HepG2 (cell line): ENCODE data around the gene RIPK3. TPM values are rescaled to one million over a fixed set of nuclear protein-coding genes. Genes with fewer than 3 reads are reported as not detected.

Experiments used
- BRCA1 ChIP-seq: sonication (generic); formaldehyde crosslinking; IDR thresholded peaks from 2 replicates; pipeline ENCODE4 v1.4.0; 2020; ENCODE audit warnings: missing genetic modification reagents
- CCAR2 ChIP-seq: fragments of 200-400 bp; formaldehyde crosslinking; optimal IDR thresholded peaks from 2 replicates; pipeline ENCODE3; 2018; ENCODE audit warnings: low read depth, mild to moderate bottlenecking, low read length, moderate library complexity
- GATA4 ChIP-seq: sonication (generic); IDR thresholded peaks from 2 replicates; pipeline ENCODE4 v1.6.1; 2016; ENCODE audit warnings: antibody characterized with exemption, low read depth, borderline replicate concordance
- HNRNPUL1 ChIP-seq: fragments of 200-400 bp; formaldehyde crosslinking; IDR thresholded peaks from 2 replicates; pipeline ENCODE4 v1.6.1; 2017; ENCODE audit warnings: low read depth, mild to moderate bottlenecking, low read length, moderate library complexity
- KLF9 ChIP-seq: IDR thresholded peaks from 2 replicates; pipeline ENCODE4 v1.6.1; 2016; ENCODE audit warnings: low read depth
- NR2C2 ChIP-seq: sonication (generic); formaldehyde crosslinking; IDR thresholded peaks from 2 replicates; pipeline ENCODE4 v1.4.0; 2020; ENCODE audit warnings: missing genetic modification reagents, mild to moderate bottlenecking, moderate library complexity, borderline replicate concordance
- PITX1 ChIP-seq: sonication (generic); formaldehyde crosslinking; IDR thresholded peaks from 2 replicates; pipeline ENCODE4 v1.5.1; 2020; ENCODE audit warnings: mild to moderate bottlenecking, missing genetic modification reagents
- POGZ ChIP-seq: sonication (generic); formaldehyde crosslinking; IDR thresholded peaks from 2 replicates; pipeline ENCODE4 v1.4.0; 2020; ENCODE audit warnings: mild to moderate bottlenecking, missing genetic modification reagents
- RAD21 ChIP-seq: fragments of 450-650 bp; formaldehyde crosslinking; IDR thresholded peaks from 2 replicates; pipeline ENCODE4 v1.5.0; 2020; ENCODE audit warnings: mild to moderate bottlenecking
- RFXAP ChIP-seq: sonication (generic); formaldehyde crosslinking; IDR thresholded peaks from 2 replicates; pipeline ENCODE4 v1.4.0; 2020; ENCODE audit warnings: missing genetic modification reagents, borderline replicate concordance
- SOX5 ChIP-seq: IDR thresholded peaks from 2 replicates; pipeline ENCODE4 v1.6.1; 2016; ENCODE audit warnings: borderline replicate concordance
- ZNF432 ChIP-seq: sonication (generic); formaldehyde crosslinking; IDR thresholded peaks from 2 replicates; pipeline ENCODE4 v1.5.0; 2020; ENCODE audit warnings: missing genetic modification reagents, mild to moderate bottlenecking, borderline replicate concordance
- ZNF530 ChIP-seq: sonication (generic); formaldehyde crosslinking; IDR thresholded peaks from 2 replicates; pipeline ENCODE4 v1.5.0; 2020; ENCODE audit warnings: low read depth, mild to moderate bottlenecking, missing genetic modification reagents
- ZNF713 ChIP-seq: sonication (generic); formaldehyde crosslinking; IDR thresholded peaks from 2 replicates; pipeline ENCODE4 v1.4.0; 2020; ENCODE audit warnings: mild to moderate bottlenecking, missing genetic modification reagents
- ZNF850 ChIP-seq: sonication (generic); formaldehyde crosslinking; conservative IDR thresholded peaks from 2 replicates; pipeline ENCODE4 v1.9.0; 2021; ENCODE audit warnings: mild to moderate bottlenecking, missing genetic modification reagents
- ZSCAN30 ChIP-seq: sonication (generic); formaldehyde crosslinking; IDR thresholded peaks from 2 replicates; pipeline ENCODE4 v1.5.0; 2020; ENCODE audit warnings: mild to moderate bottlenecking, missing genetic modification reagents
- polyA plus RNA-seq, 8 experiments: library from polyadenylated mRNA; depleted of rRNA in 3 of 8; stranded (reverse) in 7 of 8; unstranded in 1 of 8; fragments of >200 nt; fragmentation: Illumina TruSeq in 4 of 8; extraction: Trizol in 4 of 8; gene quantifications; 2 replicates each; pipeline versions ENCODE4 v1.2.1 to v1.2.3, GENCODE V29; 2011 to 2016; ENCODE audit warnings: low read depth in 4 of 8, missing spikeins in 1 of 8, mixed read lengths in 1 of 8; ENCODE audit not compliant: insufficient read depth in 1 of 8
- total RNA-seq, 5 experiments: library from RNA; depleted of rRNA; stranded (reverse); fragments of >200 nt; fragmentation: Illumina TruSeq; extraction: Trizol; gene quantifications; 2 replicates each; pipeline ENCODE4 v1.2.3, GENCODE V29; 2016; ENCODE audit warnings: low read depth in 1 of 5
- TF ChIP-seq, protein P1 (sequence below): IDR thresholded peaks from 2 replicates; pipeline ENCODE4 v1.6.1; 2016; ENCODE audit warnings: low read depth
- TF ChIP-seq, protein P2 (sequence below): IDR thresholded peaks from 2 replicates; pipeline ENCODE4 v1.6.1; 2016; ENCODE audit warnings: missing compliant biosample characterization, missing genetic modification reagents, borderline replicate concordance
- TF ChIP-seq, protein P3 (sequence below): sonication (generic); formaldehyde crosslinking; IDR thresholded peaks from 2 replicates; pipeline ENCODE4 v1.5.0; 2020; ENCODE audit warnings: mild to moderate bottlenecking, missing genetic modification reagents
- TF ChIP-seq, protein P4 (sequence below): sonication (generic); formaldehyde crosslinking; IDR thresholded peaks from 2 replicates; pipeline ENCODE4 v1.4.0; 2020; ENCODE audit warnings: missing genetic modification reagents
- TF ChIP-seq, protein P5 (sequence below): IDR thresholded peaks from 2 replicates; pipeline ENCODE4 v1.6.1; 2012; ENCODE audit warnings: low read depth, low read length, improper control_type of control experiment

RIPK3 gene
- total and polyA plus RNA-seq, 2 of the 13 experiments (the other 11 are each of a cell fraction or from before 2014, with no cell fraction given) = not detected

DNA sequence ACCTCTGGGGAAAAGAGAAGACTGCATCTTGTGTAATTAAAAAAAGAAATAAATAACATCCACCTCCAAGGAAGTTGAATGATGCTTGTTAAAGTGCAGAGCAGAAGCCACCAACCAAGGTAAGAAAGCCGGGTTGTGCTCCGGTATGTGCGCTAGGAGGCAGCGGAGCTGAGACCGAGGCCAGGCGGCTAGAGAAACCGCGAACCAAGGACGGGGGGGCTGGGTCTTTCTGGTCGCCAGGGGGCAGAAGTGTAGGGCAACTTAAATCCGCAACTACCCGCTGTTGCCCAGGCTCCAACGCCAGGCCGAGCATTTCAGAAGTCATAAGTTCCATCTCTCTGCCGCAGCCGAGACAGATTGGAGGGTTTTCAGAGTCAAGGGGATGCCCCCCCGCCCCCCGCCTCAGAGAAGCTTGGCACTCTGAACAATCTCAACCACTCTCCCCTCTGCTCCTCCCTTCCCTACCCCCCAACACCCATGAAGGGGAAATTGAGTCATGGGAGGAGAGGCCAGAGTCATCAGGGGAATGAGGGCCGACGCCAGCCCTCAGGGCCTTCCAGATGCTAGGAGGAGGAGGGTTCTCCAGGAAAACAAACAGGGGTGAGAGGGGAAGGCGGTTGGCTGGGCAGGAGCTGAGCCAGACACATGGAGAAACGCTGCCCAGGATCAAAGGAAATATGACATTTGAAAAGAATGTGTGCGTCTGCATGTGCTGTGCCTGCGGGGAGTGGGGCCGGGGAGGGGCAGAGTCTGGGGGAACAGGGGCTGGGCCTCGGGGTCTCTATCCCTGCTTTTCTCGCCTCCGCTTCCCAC, 26.0 kb upstream of the RIPK3 start (continued):
- TF ChIP-seq GATA4 = no peak
- peak; percentile 96 for TF ChIP-seq PITX1
- TF ChIP-seq ZNF713 = peak; percentile 10; the same call in 1 of the 2 replicates
- TF ChIP-seq, protein P1, sequence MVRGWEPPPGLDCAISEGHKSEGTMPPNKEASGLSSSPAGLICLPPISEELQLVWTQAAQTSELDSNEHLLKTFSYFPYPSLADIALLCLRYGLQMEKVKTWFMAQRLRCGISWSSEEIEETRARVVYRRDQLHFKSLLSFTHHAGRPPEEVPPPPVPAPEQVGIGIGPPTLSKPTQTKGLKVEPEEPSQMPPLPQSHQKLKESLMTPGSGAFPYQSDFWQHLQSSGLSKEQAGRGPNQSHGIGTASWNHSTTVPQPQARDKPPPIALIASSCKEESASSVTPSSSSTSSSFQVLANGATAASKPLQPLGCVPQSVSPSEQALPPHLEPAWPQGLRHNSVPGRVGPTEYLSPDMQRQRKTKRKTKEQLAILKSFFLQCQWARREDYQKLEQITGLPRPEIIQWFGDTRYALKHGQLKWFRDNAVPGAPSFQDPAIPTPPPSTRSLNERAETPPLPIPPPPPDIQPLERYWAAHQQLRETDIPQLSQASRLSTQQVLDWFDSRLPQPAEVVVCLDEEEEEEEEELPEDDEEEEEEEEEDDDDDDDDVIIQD = peak; percentile 75; the same call in 1 of the 2 replicates
- TF ChIP-seq ZSCAN30 = 0 out of 2 replicates have a peak, but pooled peaks have one; percentile 40
- TF ChIP-seq ZNF850 (CRISPR knock-in tag) = 0 out of 2 replicates have a peak, but pooled peaks have one; percentile 54
- no peak for TF ChIP-seq ZNF432
- TF ChIP-seq SOX5 (CRISPR knock-in tag) = peak; percentile 47; the same call in 1 of the 2 replicates
- TF ChIP-seq CCAR2 = no peak
- TF ChIP-seq RAD21 (CRISPR knock-in tag) = peak; percentile 100
- TF ChIP-seq KLF9 = peak; percentile 79; the same call in 1 of the 2 replicates
- peak; percentile 87; the same call in 1 of the 2 replicates for TF ChIP-seq RFXAP (CRISPR knock-in tag)
- TF ChIP-seq, protein P2, sequence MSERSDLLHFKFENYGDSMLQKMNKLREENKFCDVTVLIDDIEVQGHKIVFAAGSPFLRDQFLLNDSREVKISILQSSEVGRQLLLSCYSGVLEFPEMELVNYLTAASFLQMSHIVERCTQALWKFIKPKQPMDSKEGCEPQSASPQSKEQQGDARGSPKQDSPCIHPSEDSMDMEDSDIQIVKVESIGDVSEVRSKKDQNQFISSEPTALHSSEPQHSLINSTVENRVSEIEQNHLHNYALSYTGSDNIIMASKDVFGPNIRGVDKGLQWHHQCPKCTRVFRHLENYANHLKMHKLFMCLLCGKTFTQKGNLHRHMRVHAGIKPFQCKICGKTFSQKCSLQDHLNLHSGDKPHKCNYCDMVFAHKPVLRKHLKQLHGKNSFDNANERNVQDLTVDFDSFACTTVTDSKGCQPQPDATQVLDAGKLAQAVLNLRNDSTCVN (CRISPR knock-in tag) = peak; percentile 85; the same call in 1 of the 2 replicates
- TF ChIP-seq NR2C2 (CRISPR knock-in tag) = peak; percentile 72
- TF ChIP-seq ZNF530 (CRISPR knock-in tag) = no peak
- no peak for TF ChIP-seq BRCA1 (CRISPR knock-in tag)
- TF ChIP-seq, protein P3, sequence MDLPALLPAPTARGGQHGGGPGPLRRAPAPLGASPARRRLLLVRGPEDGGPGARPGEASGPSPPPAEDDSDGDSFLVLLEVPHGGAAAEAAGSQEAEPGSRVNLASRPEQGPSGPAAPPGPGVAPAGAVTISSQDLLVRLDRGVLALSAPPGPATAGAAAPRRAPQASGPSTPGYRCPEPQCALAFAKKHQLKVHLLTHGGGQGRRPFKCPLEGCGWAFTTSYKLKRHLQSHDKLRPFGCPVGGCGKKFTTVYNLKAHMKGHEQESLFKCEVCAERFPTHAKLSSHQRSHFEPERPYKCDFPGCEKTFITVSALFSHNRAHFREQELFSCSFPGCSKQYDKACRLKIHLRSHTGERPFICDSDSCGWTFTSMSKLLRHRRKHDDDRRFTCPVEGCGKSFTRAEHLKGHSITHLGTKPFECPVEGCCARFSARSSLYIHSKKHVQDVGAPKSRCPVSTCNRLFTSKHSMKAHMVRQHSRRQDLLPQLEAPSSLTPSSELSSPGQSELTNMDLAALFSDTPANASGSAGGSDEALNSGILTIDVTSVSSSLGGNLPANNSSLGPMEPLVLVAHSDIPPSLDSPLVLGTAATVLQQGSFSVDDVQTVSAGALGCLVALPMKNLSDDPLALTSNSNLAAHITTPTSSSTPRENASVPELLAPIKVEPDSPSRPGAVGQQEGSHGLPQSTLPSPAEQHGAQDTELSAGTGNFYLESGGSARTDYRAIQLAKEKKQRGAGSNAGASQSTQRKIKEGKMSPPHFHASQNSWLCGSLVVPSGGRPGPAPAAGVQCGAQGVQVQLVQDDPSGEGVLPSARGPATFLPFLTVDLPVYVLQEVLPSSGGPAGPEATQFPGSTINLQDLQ (CRISPR knock-in tag) = no peak
- no peak for TF ChIP-seq HNRNPUL1
- TF ChIP-seq, protein P4, sequence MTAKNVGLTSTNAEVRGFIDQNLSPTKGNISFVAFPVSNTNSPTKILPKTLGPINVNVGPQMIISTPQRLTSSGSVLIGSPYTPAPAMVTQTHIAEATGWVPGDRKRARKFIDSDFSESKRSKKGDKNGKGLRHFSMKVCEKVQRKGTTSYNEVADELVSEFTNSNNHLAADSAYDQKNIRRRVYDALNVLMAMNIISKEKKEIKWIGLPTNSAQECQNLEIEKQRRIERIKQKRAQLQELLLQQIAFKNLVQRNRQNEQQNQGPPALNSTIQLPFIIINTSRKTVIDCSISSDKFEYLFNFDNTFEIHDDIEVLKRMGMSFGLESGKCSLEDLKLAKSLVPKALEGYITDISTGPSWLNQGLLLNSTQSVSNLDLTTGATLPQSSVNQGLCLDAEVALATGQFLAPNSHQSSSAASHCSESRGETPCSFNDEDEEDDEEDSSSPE = peak; percentile 66; the same call in 1 of the 2 replicates
- TF ChIP-seq, protein P5, sequence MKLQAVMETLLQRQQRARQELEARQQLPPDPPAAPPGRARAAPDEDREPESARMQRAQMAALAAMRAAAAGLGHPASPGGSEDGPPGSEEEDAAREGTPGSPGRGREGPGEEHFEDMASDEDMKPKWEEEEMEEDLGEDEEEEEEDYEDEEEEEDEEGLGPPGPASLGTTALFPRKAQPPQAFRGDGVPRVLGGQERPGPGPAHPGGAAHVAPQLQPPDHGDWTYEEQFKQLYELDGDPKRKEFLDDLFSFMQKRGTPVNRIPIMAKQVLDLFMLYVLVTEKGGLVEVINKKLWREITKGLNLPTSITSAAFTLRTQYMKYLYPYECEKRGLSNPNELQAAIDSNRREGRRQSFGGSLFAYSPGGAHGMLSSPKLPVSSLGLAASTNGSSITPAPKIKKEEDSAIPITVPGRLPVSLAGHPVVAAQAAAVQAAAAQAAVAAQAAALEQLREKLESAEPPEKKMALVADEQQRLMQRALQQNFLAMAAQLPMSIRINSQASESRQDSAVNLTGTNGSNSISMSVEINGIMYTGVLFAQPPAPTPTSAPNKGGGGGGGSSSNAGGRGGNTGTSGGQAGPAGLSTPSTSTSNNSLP = peak; percentile 30; the same call in 1 of the 2 replicates
- TF ChIP-seq POGZ (CRISPR knock-in tag) = peak; percentile 84
